HepG2 (cell line): ENCODE measurements around the gene FGFR2. TPM values are rescaled to one million over a fixed set of nuclear protein-coding genes. Genes with fewer than 3 reads are reported as not detected.

Source experiments
- AGO1 ChIP-seq: fragments of 200-400 bp; formaldehyde crosslinking; IDR thresholded peaks from 2 replicates; pipeline ENCODE4 v1.6.1; 2017; ENCODE audit warnings: mild to moderate bottlenecking, low read depth, low read length, moderate library complexity; ENCODE audit not compliant: poor library complexity, severe bottlenecking
- BRD4 ChIP-seq: sonication (generic); formaldehyde crosslinking; IDR thresholded peaks from 2 replicates; pipeline ENCODE4 v1.4.0; 2020; ENCODE audit warnings: missing genetic modification reagents
- FIP1L1 ChIP-seq: fragments of 200-400 bp; formaldehyde crosslinking; IDR thresholded peaks from 2 replicates; pipeline ENCODE4 v1.6.1; 2018; ENCODE audit warnings: low read depth, mild to moderate bottlenecking, low read length, moderate library complexity, borderline replicate concordance; ENCODE audit not compliant: insufficient read depth
- GABPB1 ChIP-seq: IDR thresholded peaks from 2 replicates; pipeline ENCODE4 v1.6.1; 2016; ENCODE audit warnings: mild to moderate bottlenecking, missing genetic modification reagents, moderate library complexity, missing compliant biosample characterization
- ZFY ChIP-seq: sonication (generic); formaldehyde crosslinking; IDR thresholded peaks from 2 replicates; pipeline ENCODE4 v1.4.0; 2020; ENCODE audit warnings: missing genetic modification reagents
- ZNF766 ChIP-seq: sonication (generic); formaldehyde crosslinking; IDR thresholded peaks from 2 replicates; pipeline ENCODE4 v1.5.0; 2020; ENCODE audit warnings: missing genetic modification reagents, borderline replicate concordance
- polyA plus RNA-seq, 8 experiments: library from polyadenylated mRNA; depleted of rRNA in 3 of 8; stranded (reverse) in 7 of 8; unstranded in 1 of 8; fragments of >200 nt; fragmentation: Illumina TruSeq in 4 of 8; extraction: Trizol in 4 of 8; gene quantifications; 2 replicates each; pipeline versions ENCODE4 v1.2.1 to v1.2.3, GENCODE V29; 2011 to 2016; ENCODE audit warnings: low read depth in 4 of 8, missing spikeins in 1 of 8, mixed read lengths in 1 of 8; ENCODE audit not compliant: insufficient read depth in 1 of 8
- total RNA-seq, 5 experiments: library from RNA; depleted of rRNA; stranded (reverse); fragments of >200 nt; fragmentation: Illumina TruSeq; extraction: Trizol; gene quantifications; 2 replicates each; pipeline ENCODE4 v1.2.3, GENCODE V29; 2016; ENCODE audit warnings: low read depth in 1 of 5
- TF ChIP-seq, protein P1 (sequence below), 2 experiments: sonication (generic) in 1 of 2; formaldehyde crosslinking in 1 of 2; IDR thresholded peaks; 2 replicates each; pipeline versions ENCODE4 v1.4.0 to v1.6.1; 2018 to 2020; ENCODE audit warnings: missing genetic modification reagents in 2 of 2, borderline replicate concordance in 1 of 2, low read depth in 1 of 2, mild to moderate bottlenecking in 1 of 2, missing biosample characterization in 1 of 2
- TF ChIP-seq, protein P2 (sequence below): sonication (generic); formaldehyde crosslinking; IDR thresholded peaks from 2 replicates; pipeline ENCODE4 v1.9.0; 2022; ENCODE audit warnings: missing genetic modification reagents, mild to moderate bottlenecking, borderline replicate concordance
- TF ChIP-seq, protein P3 (sequence below): sonication (generic); formaldehyde crosslinking; IDR thresholded peaks from 2 replicates; pipeline ENCODE4 v1.4.0; 2020; ENCODE audit warnings: missing genetic modification reagents
- TF ChIP-seq, protein P4 (sequence below): sonication (generic); formaldehyde crosslinking; IDR thresholded peaks from 2 replicates; pipeline ENCODE4 v1.5.1; 2020; ENCODE audit warnings: mild to moderate bottlenecking, missing genetic modification reagents, moderate library complexity
- TF ChIP-seq, protein P5 (sequence below): sonication (generic); formaldehyde crosslinking; IDR thresholded peaks from 2 replicates; pipeline ENCODE4 v1.5.0; 2020; ENCODE audit warnings: missing genetic modification reagents
- TF ChIP-seq, protein P6 (sequence below): IDR thresholded peaks from 2 replicates; pipeline ENCODE4 v1.6.1; 2012; ENCODE audit warnings: inconsistent platforms
- TF ChIP-seq, protein P7 (sequence below): sonication (generic); formaldehyde crosslinking; IDR thresholded peaks from 2 replicates; pipeline ENCODE4 v1.5.0; 2020; ENCODE audit warnings: missing genetic modification reagents

The FGFR2 gene
- total and polyA plus RNA-seq, 2 of the 13 experiments (the other 11 are each of a cell fraction or from before 2014, with no cell fraction given), result 1.6 to 2.6 TPM

DNA sequence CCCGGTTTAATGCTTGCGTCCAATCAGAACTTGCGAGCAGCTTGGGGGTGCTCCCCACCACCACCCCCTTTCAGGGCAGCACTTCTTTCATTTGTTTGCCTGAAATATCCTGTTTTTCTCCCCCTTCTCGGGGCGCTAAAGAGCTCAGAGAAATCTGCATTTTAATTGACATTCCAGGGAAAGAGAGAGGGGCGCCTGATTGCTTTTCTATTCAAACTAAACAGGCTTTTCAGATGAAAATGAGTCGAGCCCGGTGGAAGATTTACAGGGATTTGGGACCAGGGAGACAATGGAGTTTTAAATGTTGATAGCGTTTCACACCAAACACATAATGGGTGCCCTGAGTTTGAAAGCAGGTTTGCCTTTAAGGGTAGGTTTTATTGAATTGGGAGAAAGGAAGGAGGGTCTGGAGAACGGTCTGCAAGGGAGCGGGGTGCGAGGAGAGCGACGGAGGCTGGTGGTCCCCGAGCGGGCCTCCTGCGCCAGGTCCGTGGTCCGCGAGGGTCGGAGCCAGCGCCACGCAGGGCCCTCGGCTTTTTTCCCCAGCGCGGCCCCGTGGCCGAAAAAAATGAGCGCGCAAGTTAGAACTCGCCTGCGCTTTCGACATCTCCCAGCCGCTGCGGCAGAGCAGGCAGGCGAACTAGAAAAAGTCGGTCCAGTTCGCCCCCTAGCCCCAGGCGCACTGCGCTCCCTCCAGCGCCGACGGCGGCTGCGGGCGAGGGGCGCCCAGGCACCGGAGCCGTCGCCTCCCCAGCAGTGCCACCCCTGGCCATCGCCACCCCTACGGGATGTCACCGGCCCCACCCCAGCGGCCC is 1.3 kb downstream of the FGFR2 start (continued):
- TF ChIP-seq, protein P1, sequence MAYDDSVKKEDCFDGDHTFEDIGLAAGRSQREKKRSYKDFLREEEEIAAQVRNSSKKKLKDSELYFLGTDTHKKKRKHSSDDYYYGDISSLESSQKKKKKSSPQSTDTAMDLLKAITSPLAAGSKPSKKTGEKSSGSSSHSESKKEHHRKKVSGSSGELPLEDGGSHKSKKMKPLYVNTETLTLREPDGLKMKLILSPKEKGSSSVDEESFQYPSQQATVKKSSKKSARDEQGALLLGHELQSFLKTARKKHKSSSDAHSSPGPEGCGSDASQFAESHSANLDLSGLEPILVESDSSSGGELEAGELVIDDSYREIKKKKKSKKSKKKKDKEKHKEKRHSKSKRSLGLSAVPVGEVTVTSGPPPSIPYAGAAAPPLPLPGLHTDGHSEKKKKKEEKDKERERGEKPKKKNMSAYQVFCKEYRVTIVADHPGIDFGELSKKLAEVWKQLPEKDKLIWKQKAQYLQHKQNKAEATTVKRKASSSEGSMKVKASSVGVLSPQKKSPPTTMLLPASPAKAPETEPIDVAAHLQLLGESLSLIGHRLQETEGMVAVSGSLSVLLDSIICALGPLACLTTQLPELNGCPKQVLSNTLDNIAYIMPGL (CRISPR knock-in tag; IDR thresholded peaks at IDR 0.05; ENCODE audit: borderline replicate concordance in 1 of 2, low read depth in 1 of 2), result peak in 1 of 2 experiments; percentile 49; a peak in 1 of 4 replicates
- TF ChIP-seq AGO1, result peak; percentile 10
- TF ChIP-seq, protein P2, sequence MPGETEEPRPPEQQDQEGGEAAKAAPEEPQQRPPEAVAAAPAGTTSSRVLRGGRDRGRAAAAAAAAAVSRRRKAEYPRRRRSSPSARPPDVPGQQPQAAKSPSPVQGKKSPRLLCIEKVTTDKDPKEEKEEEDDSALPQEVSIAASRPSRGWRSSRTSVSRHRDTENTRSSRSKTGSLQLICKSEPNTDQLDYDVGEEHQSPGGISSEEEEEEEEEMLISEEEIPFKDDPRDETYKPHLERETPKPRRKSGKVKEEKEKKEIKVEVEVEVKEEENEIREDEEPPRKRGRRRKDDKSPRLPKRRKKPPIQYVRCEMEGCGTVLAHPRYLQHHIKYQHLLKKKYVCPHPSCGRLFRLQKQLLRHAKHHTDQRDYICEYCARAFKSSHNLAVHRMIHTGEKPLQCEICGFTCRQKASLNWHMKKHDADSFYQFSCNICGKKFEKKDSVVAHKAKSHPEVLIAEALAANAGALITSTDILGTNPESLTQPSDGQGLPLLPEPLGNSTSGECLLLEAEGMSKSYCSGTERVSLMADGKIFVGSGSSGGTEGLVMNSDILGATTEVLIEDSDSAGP (CRISPR knock-in tag), result peak; percentile 13; the same call in 1 of the 2 replicates
- TF ChIP-seq BRD4 (CRISPR knock-in tag), result no peak
- TF ChIP-seq, protein P3, sequence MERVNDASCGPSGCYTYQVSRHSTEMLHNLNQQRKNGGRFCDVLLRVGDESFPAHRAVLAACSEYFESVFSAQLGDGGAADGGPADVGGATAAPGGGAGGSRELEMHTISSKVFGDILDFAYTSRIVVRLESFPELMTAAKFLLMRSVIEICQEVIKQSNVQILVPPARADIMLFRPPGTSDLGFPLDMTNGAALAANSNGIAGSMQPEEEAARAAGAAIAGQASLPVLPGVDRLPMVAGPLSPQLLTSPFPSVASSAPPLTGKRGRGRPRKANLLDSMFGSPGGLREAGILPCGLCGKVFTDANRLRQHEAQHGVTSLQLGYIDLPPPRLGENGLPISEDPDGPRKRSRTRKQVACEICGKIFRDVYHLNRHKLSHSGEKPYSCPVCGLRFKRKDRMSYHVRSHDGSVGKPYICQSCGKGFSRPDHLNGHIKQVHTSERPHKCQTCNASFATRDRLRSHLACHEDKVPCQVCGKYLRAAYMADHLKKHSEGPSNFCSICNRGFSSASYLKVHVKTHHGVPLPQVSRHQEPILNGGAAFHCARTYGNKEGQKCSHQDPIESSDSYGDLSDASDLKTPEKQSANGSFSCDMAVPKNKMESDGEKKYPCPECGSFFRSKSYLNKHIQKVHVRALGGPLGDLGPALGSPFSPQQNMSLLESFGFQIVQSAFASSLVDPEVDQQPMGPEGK (CRISPR knock-in tag), result 0 out of 2 replicates have a peak, but pooled peaks have one; percentile 34
- TF ChIP-seq, protein P4, sequence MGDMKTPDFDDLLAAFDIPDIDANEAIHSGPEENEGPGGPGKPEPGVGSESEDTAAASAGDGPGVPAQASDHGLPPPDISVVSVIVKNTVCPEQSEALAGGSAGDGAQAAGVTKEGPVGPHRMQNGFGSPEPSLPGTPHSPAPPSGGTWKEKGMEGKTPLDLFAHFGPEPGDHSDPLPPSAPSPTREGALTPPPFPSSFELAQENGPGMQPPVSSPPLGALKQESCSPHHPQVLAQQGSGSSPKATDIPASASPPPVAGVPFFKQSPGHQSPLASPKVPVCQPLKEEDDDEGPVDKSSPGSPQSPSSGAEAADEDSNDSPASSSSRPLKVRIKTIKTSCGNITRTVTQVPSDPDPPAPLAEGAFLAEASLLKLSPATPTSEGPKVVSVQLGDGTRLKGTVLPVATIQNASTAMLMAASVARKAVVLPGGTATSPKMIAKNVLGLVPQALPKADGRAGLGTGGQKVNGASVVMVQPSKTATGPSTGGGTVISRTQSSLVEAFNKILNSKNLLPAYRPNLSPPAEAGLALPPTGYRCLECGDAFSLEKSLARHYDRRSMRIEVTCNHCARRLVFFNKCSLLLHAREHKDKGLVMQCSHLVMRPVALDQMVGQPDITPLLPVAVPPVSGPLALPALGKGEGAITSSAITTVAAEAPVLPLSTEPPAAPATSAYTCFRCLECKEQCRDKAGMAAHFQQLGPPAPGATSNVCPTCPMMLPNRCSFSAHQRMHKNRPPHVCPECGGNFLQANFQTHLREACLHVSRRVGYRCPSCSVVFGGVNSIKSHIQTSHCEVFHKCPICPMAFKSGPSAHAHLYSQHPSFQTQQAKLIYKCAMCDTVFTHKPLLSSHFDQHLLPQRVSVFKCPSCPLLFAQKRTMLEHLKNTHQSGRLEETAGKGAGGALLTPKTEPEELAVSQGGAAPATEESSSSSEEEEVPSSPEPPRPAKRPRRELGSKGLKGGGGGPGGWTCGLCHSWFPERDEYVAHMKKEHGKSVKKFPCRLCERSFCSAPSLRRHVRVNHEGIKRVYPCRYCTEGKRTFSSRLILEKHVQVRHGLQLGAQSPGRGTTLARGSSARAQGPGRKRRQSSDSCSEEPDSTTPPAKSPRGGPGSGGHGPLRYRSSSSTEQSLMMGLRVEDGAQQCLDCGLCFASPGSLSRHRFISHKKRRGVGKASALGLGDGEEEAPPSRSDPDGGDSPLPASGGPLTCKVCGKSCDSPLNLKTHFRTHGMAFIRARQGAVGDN, result peak; percentile 47
- TF ChIP-seq, protein P5, sequence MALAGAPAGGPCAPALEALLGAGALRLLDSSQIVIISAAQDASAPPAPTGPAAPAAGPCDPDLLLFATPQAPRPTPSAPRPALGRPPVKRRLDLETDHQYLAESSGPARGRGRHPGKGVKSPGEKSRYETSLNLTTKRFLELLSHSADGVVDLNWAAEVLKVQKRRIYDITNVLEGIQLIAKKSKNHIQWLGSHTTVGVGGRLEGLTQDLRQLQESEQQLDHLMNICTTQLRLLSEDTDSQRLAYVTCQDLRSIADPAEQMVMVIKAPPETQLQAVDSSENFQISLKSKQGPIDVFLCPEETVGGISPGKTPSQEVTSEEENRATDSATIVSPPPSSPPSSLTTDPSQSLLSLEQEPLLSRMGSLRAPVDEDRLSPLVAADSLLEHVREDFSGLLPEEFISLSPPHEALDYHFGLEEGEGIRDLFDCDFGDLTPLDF (CRISPR knock-in tag), result 0 out of 2 replicates have a peak, but pooled peaks have one; percentile 41
- TF ChIP-seq FIP1L1, result no peak
- TF ChIP-seq, protein P6, sequence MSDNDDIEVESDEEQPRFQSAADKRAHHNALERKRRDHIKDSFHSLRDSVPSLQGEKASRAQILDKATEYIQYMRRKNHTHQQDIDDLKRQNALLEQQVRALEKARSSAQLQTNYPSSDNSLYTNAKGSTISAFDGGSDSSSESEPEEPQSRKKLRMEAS, result peak; percentile 28; the same call in 1 of the 2 replicates
- 0 out of 2 replicates have a peak, but pooled peaks have one; percentile 25 for TF ChIP-seq ZNF766 (CRISPR knock-in tag)
- TF ChIP-seq ZFY, result peak; percentile 28; the same call in 1 of the 2 replicates
- TF ChIP-seq, protein P7, sequence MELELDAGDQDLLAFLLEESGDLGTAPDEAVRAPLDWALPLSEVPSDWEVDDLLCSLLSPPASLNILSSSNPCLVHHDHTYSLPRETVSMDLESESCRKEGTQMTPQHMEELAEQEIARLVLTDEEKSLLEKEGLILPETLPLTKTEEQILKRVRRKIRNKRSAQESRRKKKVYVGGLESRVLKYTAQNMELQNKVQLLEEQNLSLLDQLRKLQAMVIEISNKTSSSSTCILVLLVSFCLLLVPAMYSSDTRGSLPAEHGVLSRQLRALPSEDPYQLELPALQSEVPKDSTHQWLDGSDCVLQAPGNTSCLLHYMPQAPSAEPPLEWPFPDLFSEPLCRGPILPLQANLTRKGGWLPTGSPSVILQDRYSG (CRISPR knock-in tag), result 0 out of 2 replicates have a peak, but pooled peaks have one; percentile 56
- peak; percentile 18; the same call in 1 of the 2 replicates for TF ChIP-seq GABPB1 (CRISPR knock-in tag)
